IPS DF 4.7 (cell line): ENCODE measurements around the gene AFDN.

ENCODE experiments used
- DNase-seq: peaks from one replicate; pipeline ENCODE4 v3.0.0-alpha.2; 2013; ENCODE audit warnings: low spot score; ENCODE audit errors: extremely low read depth

AFDN gene

GRCh38 chr6:167863897-167864296, 37.2 kb downstream of the AFDN start:
- no peak for DNase-seq

GRCh38 chr6:167866642-167867041, 39.9 kb downstream of the AFDN start:
- DNase-seq, result no peak

- no peak for DNase-seq
Measured at GRCh38 chr6:167870321-167870720, 43.6 kb downstream of the AFDN start.

GRCh38 chr6:167872538-167873210, 46.0 kb downstream of the AFDN start:
- no peak for DNase-seq

- no peak for DNase-seq
Measured at GRCh38 chr6:167877994-167878779, 51.5 kb downstream of the AFDN start.

- no peak for DNase-seq
Measured at GRCh38 chr6:167879612-167880011, 52.9 kb downstream of the AFDN start.

- DNase-seq, result no peak
Measured at GRCh38 chr6:167881327-167881726, 54.6 kb downstream of the AFDN start.

- no peak for DNase-seq
Measured at GRCh38 chr6:167882244-167882643, 55.5 kb downstream of the AFDN start.

GRCh38 chr6:167888098-167888497, 61.4 kb downstream of the AFDN start:
- no peak for DNase-seq

GRCh38 chr6:167892835-167893815, 66.4 kb downstream of the AFDN start:
- peak; percentile 49 for DNase-seq

GRCh38 chr6:167894965-167895364, 68.3 kb downstream of the AFDN start:
- no peak for DNase-seq

GRCh38 chr6:167896648-167897047, 69.9 kb downstream of the AFDN start:
- no peak for DNase-seq

- DNase-seq, result no peak
Measured at GRCh38 chr6:167898673-167899311, 72.1 kb downstream of the AFDN start.

- no peak for DNase-seq
Measured at GRCh38 chr6:167904791-167905190, 78.1 kb downstream of the AFDN start.

- no peak for DNase-seq
Measured at GRCh38 chr6:167906899-167907298, 80.2 kb downstream of the AFDN start.

GRCh38 chr6:167907837-167908681, 81.3 kb downstream of the AFDN start:
- DNase-seq, result no peak

GRCh38 chr6:167910007-167910406, 83.3 kb downstream of the AFDN start:
- DNase-seq, result no peak

GRCh38 chr6:167910652-167911051, 83.9 kb downstream of the AFDN start:
- DNase-seq, result no peak

GRCh38 chr6:167912494-167912893, 85.8 kb downstream of the AFDN start:
- DNase-seq, result no peak

- no peak for DNase-seq
Measured at GRCh38 chr6:167913699-167914098, 87.0 kb downstream of the AFDN start.
